ENCODE results near the gene PRKACA.

The PRKACA gene

DNA sequence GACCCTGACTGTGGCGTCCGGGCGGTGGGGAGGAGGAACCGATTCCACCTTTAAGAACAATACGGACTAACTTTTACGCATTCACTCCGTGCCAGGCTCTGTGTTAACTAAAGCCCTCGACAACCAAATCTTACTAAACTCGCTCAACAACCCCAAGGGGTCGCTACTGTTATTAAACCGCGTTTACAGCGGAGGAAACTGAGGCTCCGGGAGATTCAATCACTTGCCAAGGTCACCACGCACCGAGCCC, 28.2 kb downstream of the PRKACA start:
- peak overlapping the region; percentile 53 for H3K9ac ChIP-seq (ENCODE audit: low read length)
- peak overlapping the region; percentile 86 for H3K4me2 ChIP-seq (ENCODE audit: low read length)
- no peak overlapping the region for H3K27ac ChIP-seq (ENCODE audit: low read length)
- H3K4me1 ChIP-seq (ENCODE audit: low read length), result peaks cover 12% of the 10 kb centered on the region
- no peaks in the 10 kb centered on the region for H4K20me1 ChIP-seq (ENCODE audit: insufficient read depth, low read length)
- H3K9me3 ChIP-seq (ENCODE audit: insufficient read depth, low read length), result peaks cover 7% of the 10 kb centered on the region; the same call in 1 of the 2 replicates
- peak overlapping the region; percentile 36; the same call in 1 of the 2 replicates for H2AFZ ChIP-seq (ENCODE audit: low read depth, low read length)
- no peaks in the 10 kb centered on the region for H3K27me3 ChIP-seq (ENCODE audit: low read depth, low read length)
- H3K4me3 ChIP-seq (ENCODE audit: low read length), result peak overlapping the region; percentile 88
- no peaks in the 10 kb centered on the region for H3K79me2 ChIP-seq (ENCODE audit: low read length)
- TF ChIP-seq EZH2phosphoT487 (IDR thresholded peaks at IDR 0.05; ENCODE audit: low read depth), result no peak
- TF ChIP-seq, protein P1, sequence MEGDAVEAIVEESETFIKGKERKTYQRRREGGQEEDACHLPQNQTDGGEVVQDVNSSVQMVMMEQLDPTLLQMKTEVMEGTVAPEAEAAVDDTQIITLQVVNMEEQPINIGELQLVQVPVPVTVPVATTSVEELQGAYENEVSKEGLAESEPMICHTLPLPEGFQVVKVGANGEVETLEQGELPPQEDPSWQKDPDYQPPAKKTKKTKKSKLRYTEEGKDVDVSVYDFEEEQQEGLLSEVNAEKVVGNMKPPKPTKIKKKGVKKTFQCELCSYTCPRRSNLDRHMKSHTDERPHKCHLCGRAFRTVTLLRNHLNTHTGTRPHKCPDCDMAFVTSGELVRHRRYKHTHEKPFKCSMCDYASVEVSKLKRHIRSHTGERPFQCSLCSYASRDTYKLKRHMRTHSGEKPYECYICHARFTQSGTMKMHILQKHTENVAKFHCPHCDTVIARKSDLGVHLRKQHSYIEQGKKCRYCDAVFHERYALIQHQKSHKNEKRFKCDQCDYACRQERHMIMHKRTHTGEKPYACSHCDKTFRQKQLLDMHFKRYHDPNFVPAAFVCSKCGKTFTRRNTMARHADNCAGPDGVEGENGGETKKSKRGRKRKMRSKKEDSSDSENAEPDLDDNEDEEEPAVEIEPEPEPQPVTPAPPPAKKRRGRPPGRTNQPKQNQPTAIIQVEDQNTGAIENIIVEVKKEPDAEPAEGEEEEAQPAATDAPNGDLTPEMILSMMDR (IDR thresholded peaks at IDR 0.05; ENCODE audit: low read depth, low read length), result peak; percentile 32; the same call in 1 of the 2 replicates
- peaks cover 23% of the 10 kb centered on the region for H3K36me3 ChIP-seq (replicated peaks; ENCODE audit: low read depth, low read length)

DNA sequence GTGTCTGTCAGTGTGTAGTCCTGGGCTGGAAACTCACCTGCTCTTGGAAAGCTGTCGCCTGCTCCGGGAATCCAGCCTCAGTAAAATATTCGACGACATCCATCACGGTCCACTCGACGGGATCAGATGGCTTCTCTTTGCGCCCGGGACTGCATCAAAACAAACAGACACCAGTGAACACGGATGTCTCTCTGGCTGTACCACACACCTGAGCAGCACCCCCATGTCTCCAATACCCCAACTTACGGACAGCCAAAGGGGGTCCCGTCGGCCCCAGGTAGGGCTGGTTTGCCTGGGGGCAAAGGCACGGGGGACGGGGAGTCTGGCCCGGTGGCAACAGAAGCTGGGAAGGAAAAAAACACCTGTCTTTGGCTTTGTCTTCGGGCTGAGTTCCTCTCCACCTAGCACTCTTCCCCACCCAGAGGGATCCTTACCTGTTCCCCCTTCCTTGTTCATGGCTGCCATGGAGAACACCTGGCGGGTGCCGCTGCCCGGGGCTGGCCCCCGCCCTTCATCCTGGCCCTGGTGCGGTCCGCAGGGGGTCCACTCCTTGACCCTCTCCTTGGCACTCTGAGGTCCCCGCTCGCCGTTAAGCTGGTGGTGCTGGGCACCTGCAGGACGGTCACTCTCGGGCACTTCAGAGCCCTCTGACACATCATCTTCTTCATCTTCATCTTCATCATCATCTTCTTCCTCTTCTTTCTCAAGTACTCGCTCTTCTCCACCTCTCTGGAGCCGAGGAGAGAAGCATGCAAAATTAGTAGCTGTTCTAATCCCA, 28.7 kb downstream of the PRKACA start:
- H2AFZ ChIP-seq (ENCODE audit: low read depth, low read length), result 0 out of 2 replicates have a peak overlapping the region, but pooled peaks have one; percentile 36
- H4K20me1 ChIP-seq (ENCODE audit: insufficient read depth, low read length), result no peaks in the 10 kb centered on the region
- no peaks in the 10 kb centered on the region for H3K79me2 ChIP-seq (ENCODE audit: low read length)
- H3K9me3 ChIP-seq (ENCODE audit: insufficient read depth, low read length), result peaks cover 7% of the 10 kb centered on the region; the same call in 1 of the 2 replicates
- no peak for TF ChIP-seq EZH2phosphoT487 (IDR thresholded peaks at IDR 0.05; ENCODE audit: low read depth)
- TF ChIP-seq, protein P1 (IDR thresholded peaks at IDR 0.05; ENCODE audit: low read depth, low read length), result no peak
- H3K27me3 ChIP-seq (ENCODE audit: low read depth, low read length), result no peaks in the 10 kb centered on the region
- peak overlapping the region; percentile 53 for H3K9ac ChIP-seq (ENCODE audit: low read length)
- no peak overlapping the region for H3K27ac ChIP-seq (ENCODE audit: low read length)
- peak overlapping the region; percentile 88 for H3K4me3 ChIP-seq (ENCODE audit: low read length)
- peaks cover 23% of the 10 kb centered on the region for H3K36me3 ChIP-seq (replicated peaks; ENCODE audit: low read depth, low read length)
- peak overlapping the region; percentile 86 for H3K4me2 ChIP-seq (ENCODE audit: low read length)
- H3K4me1 ChIP-seq (ENCODE audit: low read length), result peaks cover 12% of the 10 kb centered on the region

DNA sequence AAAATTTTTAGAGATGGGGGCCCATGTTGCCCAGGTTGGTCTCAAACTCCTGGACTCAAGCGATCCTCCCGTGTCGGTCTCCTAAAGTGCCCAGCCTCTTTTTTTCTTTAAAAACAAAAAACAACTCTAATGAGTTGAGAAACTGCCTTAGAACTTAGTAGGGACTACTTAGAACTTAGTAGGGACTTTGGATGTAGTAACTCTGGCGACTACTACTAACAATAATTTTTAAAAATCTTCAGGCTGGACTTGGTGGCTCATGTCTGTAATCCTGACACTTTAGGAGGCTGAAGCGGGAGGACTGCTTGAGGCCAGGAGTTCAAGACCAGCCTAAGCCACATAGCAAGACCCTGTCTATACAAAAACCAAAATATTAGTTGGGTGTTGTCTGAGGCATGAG, 31.5 kb downstream of the PRKACA start:
- H3K9me3 ChIP-seq (ENCODE audit: insufficient read depth, low read length), result no peaks in the 10 kb centered on the region
- H3K27ac ChIP-seq (ENCODE audit: low read length), result no peak overlapping the region
- H2AFZ ChIP-seq (ENCODE audit: low read depth, low read length), result no peak overlapping the region
- no peak overlapping the region for H3K4me2 ChIP-seq (ENCODE audit: low read length)
- H3K36me3 ChIP-seq (replicated peaks; ENCODE audit: low read depth, low read length), result peaks cover 16% of the 10 kb centered on the region
- peaks cover 15% of the 10 kb centered on the region for H3K4me1 ChIP-seq (ENCODE audit: low read length)
- TF ChIP-seq EZH2phosphoT487 (IDR thresholded peaks at IDR 0.05; ENCODE audit: low read depth), result no peak
- TF ChIP-seq, protein P1 (IDR thresholded peaks at IDR 0.05; ENCODE audit: low read depth, low read length), result no peak
- no peak overlapping the region for H3K4me3 ChIP-seq (ENCODE audit: low read length)
- no peaks in the 10 kb centered on the region for H3K27me3 ChIP-seq (ENCODE audit: low read depth, low read length)
- no peaks in the 10 kb centered on the region for H4K20me1 ChIP-seq (ENCODE audit: insufficient read depth, low read length)
- H3K79me2 ChIP-seq (ENCODE audit: low read length), result no peaks in the 10 kb centered on the region
- no peak overlapping the region for H3K9ac ChIP-seq (ENCODE audit: low read length)

DNA sequence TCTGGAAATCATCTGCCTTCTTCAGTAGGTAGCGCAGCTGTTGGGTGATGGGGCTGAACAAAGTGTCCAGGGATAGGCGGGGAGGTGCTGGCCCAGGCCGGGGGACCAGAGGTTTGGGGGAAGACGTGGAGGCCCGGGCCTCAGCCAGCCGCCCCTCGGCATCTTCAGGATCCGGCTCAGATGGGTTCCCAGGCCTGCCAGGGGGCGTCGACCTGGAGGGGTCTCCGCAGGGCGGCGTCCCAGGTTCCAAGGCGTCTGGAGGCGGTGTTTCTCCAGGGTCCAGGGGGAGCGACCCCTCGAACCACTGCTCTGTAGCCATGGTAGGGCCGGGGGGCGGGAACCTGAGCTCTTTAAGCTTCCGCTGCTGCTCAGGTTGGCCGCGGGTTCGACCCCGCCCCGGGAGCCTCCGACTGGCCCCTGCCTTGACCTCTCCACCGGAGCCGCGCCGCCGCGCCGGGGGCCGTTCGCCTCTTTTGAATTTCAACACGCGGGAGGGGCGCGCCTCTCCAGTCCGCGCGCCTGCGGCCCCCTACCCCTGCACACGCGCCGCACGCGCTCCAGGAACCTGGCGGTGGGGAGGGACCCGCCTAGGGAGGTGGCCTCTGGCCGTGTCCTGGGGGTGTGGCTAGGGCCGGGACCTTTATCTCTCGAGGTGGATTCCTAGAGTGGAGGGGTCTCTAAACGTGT, 32.1 kb downstream of the PRKACA start, which contains the start of gene C19orf67:
C19orf67 (minus strand) TSS at position 475 of the 687 bp plus-strand sequence; CDS start at position 319, 156 bp downstream.
- no peak within 1 kb of the TSS for H3K4me2 ChIP-seq (ENCODE audit: low read length)
- peaks cover 16% of the 10 kb centered on the region for H3K36me3 ChIP-seq (replicated peaks; ENCODE audit: low read depth, low read length)
- no peaks in the 10 kb centered on the region for H3K79me2 ChIP-seq (ENCODE audit: low read length)
- H4K20me1 ChIP-seq (ENCODE audit: insufficient read depth, low read length), result no peaks in the 10 kb centered on the region
- H3K9ac ChIP-seq (ENCODE audit: low read length), result no peak within 1 kb of the TSS
- H3K27me3 ChIP-seq (ENCODE audit: low read depth, low read length), result no peaks in the 10 kb centered on the region
- peaks cover 16% of the 10 kb centered on the region for H3K4me1 ChIP-seq (ENCODE audit: low read length)
- TF ChIP-seq EZH2phosphoT487 (IDR thresholded peaks at IDR 0.05; ENCODE audit: low read depth), result no peak
- TF ChIP-seq, protein P1 (IDR thresholded peaks at IDR 0.05; ENCODE audit: low read depth, low read length), result no peak
- no peak within 1 kb of the TSS for H3K27ac ChIP-seq (ENCODE audit: low read length)
- H2AFZ ChIP-seq (ENCODE audit: low read depth, low read length), result no peak within 1 kb of the TSS
- no peaks in the 10 kb centered on the region for H3K9me3 ChIP-seq (ENCODE audit: insufficient read depth, low read length)
- no peak within 1 kb of the TSS for H3K4me3 ChIP-seq (ENCODE audit: low read length)
